Gastroesophageal sphincter (tissue), 4 donors: ENCODE results near the gene VDAC2. TPM values are rescaled to one million over a fixed set of nuclear protein-coding genes. Genes with fewer than 3 reads are reported as not detected.

ENCODE experiments used
- ATAC-seq: fragments of 150-250 bp; one replicate; pipeline ENCODE4 v1.9.1; 2016; ENCODE audit warnings: mild to moderate bottlenecking, moderate library complexity
- H3K27ac ChIP-seq, 4 donors: fragments of 200-600 bp; sonication (generic) in 3 of 4; 1 replicate in 3 of 4; 2 replicates in 1 of 4; pipeline ENCODE4 v1.5.1; 2016 to 2019
- H3K27me3 ChIP-seq: fragments of 200-600 bp; sonication (generic); one replicate; pipeline ENCODE4 v1.5.1; 2019
- H3K36me3 ChIP-seq, 2 donors: fragments of 200-600 bp; sonication (generic); one replicate each; pipeline ENCODE4 v1.5.1; 2019; ENCODE audit warnings: control low read depth in 1 of 2
- H3K4me1 ChIP-seq, 3 donors: fragments of 200-600 bp; sonication (generic); 1 replicate in 2 of 3; 2 replicates in 1 of 3; pipeline ENCODE4 v1.5.1; 2016 to 2019; ENCODE audit warnings: control low read depth in 2 of 3
- H3K4me3 ChIP-seq, 2 donors: fragments of 200-600 bp; sonication (generic); one replicate each; pipeline ENCODE4 v1.5.1; 2019; ENCODE audit warnings: mild to moderate bottlenecking in 1 of 2, moderate library complexity in 1 of 2
- H3K9me3 ChIP-seq, 3 donors: fragments of 200-600 bp; sonication (generic); one replicate each; pipeline ENCODE4 v1.5.1; 2017 to 2019; ENCODE audit warnings: control low read depth in 2 of 3
- EP300 ChIP-seq: sonication (generic); formaldehyde crosslinking; IDR thresholded peaks from one replicate; pipeline ENCODE4 v1.6.1; 2017; ENCODE audit warnings: antibody characterized with exemption, mild to moderate bottlenecking
- POLR2A ChIP-seq, 2 donors: fragments of 450-650 bp; IDR thresholded peaks; one replicate each; pipeline ENCODE4 v1.6.1; 2017; ENCODE audit warnings: antibody characterized with exemption in 2 of 2, mild to moderate bottlenecking in 2 of 2, moderate library complexity in 1 of 2
- POLR2AphosphoS5 ChIP-seq: sonication (generic); formaldehyde crosslinking; IDR thresholded peaks from one replicate; pipeline ENCODE4 v1.6.1; 2017; ENCODE audit warnings: antibody characterized with exemption
- WGBS, 2 donors: methylation state at CpG; one replicate each; pipeline ENCODE4 v1.1.5; 2018; ENCODE audit warnings: low coverage in 1 of 2; 5-methylcytosine and 5-hydroxymethylcytosine counted together
- small RNA-seq, 4 donors: library from RNA; depleted of rRNA; stranded (forward); fragments of <200 nt; gene quantifications; one replicate each; pipeline ENCODE3, GENCODE V24; 2016
- total RNA-seq, 4 donors: library from RNA; depleted of rRNA; stranded (reverse); fragments of >200 nt; gene quantifications; one replicate each; pipeline ENCODE4 v1.1.0, GENCODE V29; 2016
- TF ChIP-seq, protein P1 (sequence below), 4 experiments: fragments of 200-600 bp in 2 of 4; fragments of 450-650 bp in 2 of 4; sonication (generic) in 1 of 4; IDR thresholded peaks; one replicate each; pipeline ENCODE4 v1.5.1; 2017 to 2019; ENCODE audit warnings: antibody characterized with exemption in 4 of 4, mild to moderate bottlenecking in 2 of 4, moderate library complexity in 2 of 4

The VDAC2 gene
- total RNA-seq, 4 donors from 2014 or later: 199 to 283 (median 249) TPM

DNA sequence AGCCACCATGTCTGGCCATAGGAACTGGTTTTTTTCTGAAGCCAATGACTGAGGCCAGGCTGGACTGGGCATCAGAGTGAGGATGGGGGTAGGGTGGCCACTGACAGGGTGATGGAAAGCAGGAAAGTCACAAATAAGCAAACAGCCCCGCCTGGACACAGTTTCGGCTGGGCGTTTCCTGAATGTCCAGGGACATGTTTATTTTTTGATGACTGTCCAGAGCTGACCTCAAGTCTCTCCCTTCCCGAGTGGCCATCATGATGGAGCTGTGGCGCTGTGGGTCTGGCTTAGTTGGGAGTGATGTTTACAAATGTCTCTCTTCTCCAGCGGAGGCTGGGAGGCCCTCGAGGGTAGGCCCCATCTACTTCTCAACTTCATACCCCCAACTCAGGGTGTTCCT is 62.3 kb downstream of the VDAC2 start:
- Histone ChIP-seq H3K27me3 (no peaks in the 10 kb centered on the region), H3K4me3 (no peak overlapping the region), H3K4me1 (peaks cover 0 to 25% (median 0%) of the 10 kb centered on the region in 3 donors), H3K27ac (no peak overlapping the region), H3K9me3 (no peaks in the 10 kb centered on the region), H3K36me3 (no peaks in the 10 kb centered on the region)
- WGBS, 2 donors: 33 to 42% methylated on average over 1 to 4 of the region's 7 CpGs
- ATAC-seq: no peak
- no peak for TF ChIP-seq POLR2A (IDR thresholded peaks at IDR 0.05)
- TF ChIP-seq, protein P1, sequence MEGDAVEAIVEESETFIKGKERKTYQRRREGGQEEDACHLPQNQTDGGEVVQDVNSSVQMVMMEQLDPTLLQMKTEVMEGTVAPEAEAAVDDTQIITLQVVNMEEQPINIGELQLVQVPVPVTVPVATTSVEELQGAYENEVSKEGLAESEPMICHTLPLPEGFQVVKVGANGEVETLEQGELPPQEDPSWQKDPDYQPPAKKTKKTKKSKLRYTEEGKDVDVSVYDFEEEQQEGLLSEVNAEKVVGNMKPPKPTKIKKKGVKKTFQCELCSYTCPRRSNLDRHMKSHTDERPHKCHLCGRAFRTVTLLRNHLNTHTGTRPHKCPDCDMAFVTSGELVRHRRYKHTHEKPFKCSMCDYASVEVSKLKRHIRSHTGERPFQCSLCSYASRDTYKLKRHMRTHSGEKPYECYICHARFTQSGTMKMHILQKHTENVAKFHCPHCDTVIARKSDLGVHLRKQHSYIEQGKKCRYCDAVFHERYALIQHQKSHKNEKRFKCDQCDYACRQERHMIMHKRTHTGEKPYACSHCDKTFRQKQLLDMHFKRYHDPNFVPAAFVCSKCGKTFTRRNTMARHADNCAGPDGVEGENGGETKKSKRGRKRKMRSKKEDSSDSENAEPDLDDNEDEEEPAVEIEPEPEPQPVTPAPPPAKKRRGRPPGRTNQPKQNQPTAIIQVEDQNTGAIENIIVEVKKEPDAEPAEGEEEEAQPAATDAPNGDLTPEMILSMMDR (IDR thresholded peaks at IDR 0.05): no peak
- no peak for TF ChIP-seq POLR2AphosphoS5
- no peak for TF ChIP-seq EP300

DNA sequence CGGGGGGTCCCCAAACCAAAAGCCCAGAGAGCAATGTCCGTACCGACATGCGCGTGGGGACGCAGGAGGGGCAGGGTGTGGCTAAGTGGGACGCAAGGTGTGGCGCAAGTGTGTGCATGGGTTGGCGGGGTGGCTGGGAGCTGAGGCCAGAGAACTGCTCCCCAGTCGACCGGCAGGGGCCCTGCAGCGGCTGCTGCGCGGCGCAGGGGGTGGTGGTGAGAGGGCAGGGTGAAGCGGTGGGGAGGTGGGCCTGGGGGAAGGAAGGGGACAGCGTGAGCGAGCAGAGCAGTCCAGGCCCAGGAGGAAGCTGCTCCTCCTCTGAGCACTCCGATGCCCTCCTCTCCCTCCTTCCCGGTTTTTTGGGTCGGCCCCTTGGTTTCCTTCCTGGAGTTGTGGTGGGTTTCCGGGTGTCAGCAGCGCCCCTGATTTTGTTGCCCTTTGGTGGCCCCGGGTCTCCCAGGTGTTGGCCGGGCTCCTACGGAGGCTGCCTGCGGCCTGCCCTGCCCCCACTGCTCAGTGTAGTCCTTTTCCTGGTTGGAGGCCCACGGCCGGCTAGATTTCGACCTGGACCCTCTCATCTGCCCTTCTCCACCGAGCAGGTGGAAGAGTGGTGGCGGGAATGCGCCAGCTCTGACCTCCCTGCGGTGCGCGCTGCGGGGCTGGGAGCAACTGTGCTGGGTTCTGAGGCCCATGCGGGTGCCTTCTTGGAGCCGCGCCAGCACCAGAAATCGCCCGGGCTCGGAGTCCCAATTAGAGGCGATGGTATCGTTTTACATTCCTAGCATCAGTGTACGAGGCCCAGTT is 65.7 kb downstream of the VDAC2 start:
- Histone ChIP-seq H3K27ac (no peak overlapping the region), H3K36me3 (no peaks in the 10 kb centered on the region), H3K4me3 (peak overlapping the region in 1 of 2 donors; percentile 26), H3K9me3 (no peaks in the 10 kb centered on the region), H3K27me3 (no peaks in the 10 kb centered on the region), H3K4me1 (peaks cover 0 to 25% (median 0%) of the 10 kb centered on the region in 3 donors)
- TF ChIP-seq, protein P1 (IDR thresholded peaks at IDR 0.05): no peak
- TF ChIP-seq POLR2A (IDR thresholded peaks at IDR 0.05) (no peak), EP300 (no peak), POLR2AphosphoS5 (no peak)
- WGBS, 2 donors: 72 to 78% methylated on average over 13 to 25 of the region's 46 CpGs
- peak; percentile 20 for ATAC-seq

GRCh38 chr10:75280236-75280635 is 69.6 kb downstream of the VDAC2 start:
- no peak overlapping the region for H3K4me3 ChIP-seq
- H3K27me3 ChIP-seq: no peaks in the 10 kb centered on the region
- no peak for ATAC-seq
- 67 to 78% methylated on average over 2 of the region's 2 CpGs for WGBS, 2 donors
- H3K27ac ChIP-seq: no peak overlapping the region
- TF ChIP-seq POLR2AphosphoS5 (no peak), POLR2A (IDR thresholded peaks at IDR 0.05) (no peak), EP300 (no peak)
- TF ChIP-seq, protein P1 (IDR thresholded peaks at IDR 0.05): no peak
- H3K9me3 ChIP-seq: no peaks in the 10 kb centered on the region
- H3K4me1 ChIP-seq: peaks cover 0 to 33% (median 11%) of the 10 kb centered on the region in 3 donors
- no peaks in the 10 kb centered on the region for H3K36me3 ChIP-seq

Small RNAs within 50 kb of the gene (small RNA-seq; reads per million reads assigned to genes)
- 0 reads per million in 4 donors for gene HMGA1P5
- 0 reads per million in 4 donors for gene RPL39P25

Other genes with a start within 250 kb of the VDAC2 start
- gene SAMD8, start 99.1 kb upstream of the VDAC2 start, total RNA-seq: 10 to 100 TPM; 23.2 to 33.8 (median 30.7) TPM
- 10 to 100 TPM; 15.3 to 25.8 (median 21.6) TPM for gene COMTD1, start 25.2 kb downstream of the VDAC2 start, total RNA-seq
- gene ZNF503, start 191.0 kb downstream of the VDAC2 start, total RNA-seq: 10 to 100 TPM; 27.3 to 83.7 (median 43.4) TPM
- gene LRMDA, start 220.8 kb downstream of the VDAC2 start, total RNA-seq: 10 to 100 TPM in 1 of 4 donors, 1 to 10 TPM in 3; 7.3 to 20.1 (median 8.4) TPM